ENCODE data around the gene MICU1. TPM values are rescaled to one million over a fixed set of nuclear protein-coding genes. Genes with fewer than 3 reads are reported as not detected.

The MICU1 gene
- total and polyA plus RNA-seq, 10 of the 15 experiments (the other 5 are each of a cell fraction or from before 2014, with no cell fraction given) = 18.2 to 36.4 (median 22.2) TPM

GRCh38 chr10:72663971-72664370 is 38.1 kb upstream of the MICU1 start:
- Histone ChIP-seq H3K9ac (ENCODE audit: control insufficient read depth, insufficient read depth, low read length) (no peak overlapping the region), H3K9me3 (replicated peaks; ENCODE audit: control insufficient read depth, insufficient read depth, low read length) (no peaks in the 10 kb centered on the region), H3K27me3 (replicated peaks in 1 of 2; ENCODE audit: control insufficient read depth in 2 of 2, insufficient read depth in 2 of 2, low read length in 1 of 2) (no peaks in the 10 kb centered on the region), H2AFZ (ENCODE audit: control insufficient read depth, low read depth, low read length) (no peak overlapping the region), H3K4me3 (no peak overlapping the region), H4K20me1 (ENCODE audit: control insufficient read depth, insufficient read depth) (no peaks in the 10 kb centered on the region), H3K27ac (ENCODE audit: control insufficient read depth, insufficient read depth) (no peak overlapping the region), H3K4me1 (ENCODE audit: control insufficient read depth, insufficient read depth, low read length) (no peaks in the 10 kb centered on the region), H3K4me2 (ENCODE audit: control insufficient read depth, insufficient read depth) (no peak overlapping the region), H3K79me2 (ENCODE audit: control insufficient read depth, insufficient read depth, low read length) (no peaks in the 10 kb centered on the region), H3K36me3 (ENCODE audit: control insufficient read depth in 2 of 2, insufficient read depth in 2 of 2, low read length in 1 of 2) (no peaks in the 10 kb centered on the region)
- TF ChIP-seq NFYB (IDR thresholded peaks at IDR 0.05; ENCODE audit: insufficient read depth, low read depth, low read length) = no peak
- no peak for TF ChIP-seq EP300 (IDR thresholded peaks at IDR 0.05; ENCODE audit: borderline replicate concordance in 1 of 2, control insufficient read depth in 1 of 2, low read depth in 2 of 2, low read length in 2 of 2)
- TF ChIP-seq BHLHE40 (IDR thresholded peaks at IDR 0.05; ENCODE audit: borderline replicate concordance in 1 of 2, low read depth in 2 of 2, low read length in 1 of 2) = no peak
- TF ChIP-seq CEBPB (IDR thresholded peaks at IDR 0.05; ENCODE audit: borderline replicate concordance in 1 of 2, low read depth in 2 of 2, low read length in 2 of 2) = no peak
- TF ChIP-seq ZNF274 (IDR thresholded peaks at IDR 0.05; ENCODE audit: insufficient read depth, insufficient read length) = no peak
- no peak for TF ChIP-seq HDAC6 (IDR thresholded peaks at IDR 0.05; ENCODE audit: unreplicated experiment)
- TF ChIP-seq REST (IDR thresholded peaks at IDR 0.05; ENCODE audit: low read depth, low read length) = no peak
- TF ChIP-seq NR2F1 (conservative IDR thresholded peaks at IDR 0.05) = no peak
- DNase-seq (ENCODE audit: low read depth, low spot score) (no peak), FAIRE-seq (no peak), ATAC-seq (no peak)
- ChIA-PET POLR2A (no interaction called here), SMC1A (ENCODE audit: uncharacterized antibody, unreplicated experiment) (no interaction called here), RAD21 (ENCODE audit: unreplicated experiment) (no interaction called here), CTCF (interaction anchor here (1.6 kb wide), 1 partner anchor 162 kb away, joined by 3 read pairs; no protein-coding TSS in a partner anchor)
- in situ Hi-C loops (cut with MboI) = no loop called here
- intact Hi-C loops (cut with micrococcal nuclease; ENCODE audit: unreplicated experiment) = no loop called here
- BruUV-seq (replicated peaks) = no TSS peak

All from GM12878 (cell line).